Stimulated activated CD8-positive, alpha-beta memory T cell treated with anti-CD3 and anti-CD28 coated beads, Interleukin-15, amount 100 ng/mL, for 4 hours (primary cell): Measurements from ENCODE around the gene PDGFRB.

Experiments used
- DNase-seq, 2 donors: peaks; one replicate each; pipeline ENCODE4 v3.0.0-alpha.2; 2020; ENCODE audit warnings: low read depth in 2 of 2

Gene PDGFRB

GRCh38 chr5:150082374-150082773, 73.3 kb downstream of the PDGFRB start:
- DNase-seq: no peak

- peak in 1 of 2 donors; percentile 7 for DNase-seq
Observed at GRCh38 chr5:150081541-150082283, 73.9 kb downstream of the PDGFRB start.

- no peak for DNase-seq
Observed at GRCh38 chr5:150080696-150081435, 74.8 kb downstream of the PDGFRB start.

GRCh38 chr5:150079909-150080461, 75.7 kb downstream of the PDGFRB start:
- DNase-seq: no peak

- no peak for DNase-seq
Observed at GRCh38 chr5:150078802-150079689, 76.6 kb downstream of the PDGFRB start.

GRCh38 chr5:150077996-150078801, 77.4 kb downstream of the PDGFRB start:
- DNase-seq: no peak

GRCh38 chr5:150077060-150077459, 78.6 kb downstream of the PDGFRB start:
- DNase-seq: no peak

GRCh38 chr5:150075806-150076205, 79.8 kb downstream of the PDGFRB start:
- no peak for DNase-seq

- DNase-seq: no peak
Observed at GRCh38 chr5:150075233-150075632, 80.4 kb downstream of the PDGFRB start.

GRCh38 chr5:150073677-150074076, 82.0 kb downstream of the PDGFRB start:
- no peak for DNase-seq

GRCh38 chr5:150073086-150073625, 82.5 kb downstream of the PDGFRB start:
- no peak for DNase-seq

- DNase-seq: no peak
Observed at GRCh38 chr5:150070821-150071220, 84.8 kb downstream of the PDGFRB start.

- DNase-seq: no peak
Observed at GRCh38 chr5:150069672-150070627, 85.7 kb downstream of the PDGFRB start.

GRCh38 chr5:150068961-150069645, 86.5 kb downstream of the PDGFRB start:
- DNase-seq: no peak

GRCh38 chr5:150068472-150068871, 87.2 kb downstream of the PDGFRB start:
- DNase-seq: no peak

- DNase-seq: no peak
Observed at GRCh38 chr5:150068071-150068470, 87.6 kb downstream of the PDGFRB start.

- DNase-seq: no peak
Observed at GRCh38 chr5:150067405-150067960, 88.2 kb downstream of the PDGFRB start.

GRCh38 chr5:150066901-150067396, 88.7 kb downstream of the PDGFRB start:
- no peak for DNase-seq
